ENCODE results near the gene TAS2R39.
A peak's percentile ranks its signal among the peaks of the same experiment; 100 is the strongest.
"Not testable (repeated sequence)": the region's sequence is repeated elsewhere in the genome, so short reads cannot be mapped to it uniquely, and the experiment has no call there.

TAS2R39 gene

DNA sequence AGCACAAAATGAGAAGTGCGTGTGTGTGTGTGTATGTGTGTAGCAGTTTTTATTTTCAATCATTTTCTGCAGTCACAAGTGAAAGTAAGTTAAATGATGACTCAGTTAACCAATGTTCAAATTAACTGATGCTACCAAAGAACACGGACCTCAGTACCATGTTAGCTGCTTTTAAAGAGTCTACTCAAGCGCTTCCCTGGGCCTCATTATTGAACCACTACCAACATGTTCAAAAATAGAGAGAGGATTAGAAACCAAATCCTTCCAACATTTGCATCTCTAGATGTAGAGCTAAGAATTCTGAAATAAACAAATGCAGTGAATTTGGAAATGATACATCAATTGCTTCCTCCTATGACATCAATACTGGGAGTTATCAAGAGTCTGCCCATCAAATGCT lies at the start of gene TAS2R39:
TAS2R39 (plus strand) TSS at position 396 of the 400 bp plus-strand sequence; CDS start at position 396, 0 bp downstream.
- DNase-seq, result no peak

DNA sequence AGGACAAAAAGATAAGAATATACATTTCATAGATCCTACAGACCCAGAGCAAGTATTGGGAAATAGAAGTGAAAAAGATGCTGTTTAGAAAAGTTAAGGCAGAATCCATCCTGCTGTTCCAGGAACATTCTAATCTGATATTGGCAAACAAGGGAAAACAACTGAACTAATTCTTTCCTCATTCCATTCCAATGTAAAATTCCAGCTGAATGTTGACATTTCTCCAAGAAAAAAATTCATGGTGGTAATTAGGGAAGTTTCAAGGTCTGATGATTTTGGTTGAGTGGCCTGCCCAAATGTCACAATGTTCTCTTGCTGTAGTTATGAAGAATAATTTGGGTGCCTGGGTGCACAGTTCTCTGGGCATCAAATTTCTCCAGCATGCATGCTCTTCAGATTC lies 36.1 kb upstream of the TAS2R39 start:
- no peak for DNase-seq

DNA sequence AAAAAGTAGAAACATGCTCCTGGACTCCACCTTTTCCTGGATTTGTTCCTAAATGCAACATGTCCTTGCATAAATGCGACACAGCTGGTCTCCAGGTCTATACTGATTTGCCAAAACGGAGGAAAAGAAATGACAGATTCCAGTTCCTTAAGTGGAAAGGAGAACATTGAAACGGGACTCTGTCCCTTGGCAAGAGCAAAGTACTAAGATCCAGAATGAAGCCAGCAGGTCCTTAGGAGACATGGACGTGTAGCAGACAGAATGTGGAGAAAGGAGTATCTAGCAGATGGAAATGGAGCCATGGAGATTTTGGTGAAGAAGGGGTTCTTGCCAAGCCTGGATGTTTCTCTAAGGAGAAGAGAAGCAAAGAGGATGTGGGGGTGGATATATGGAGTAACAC lies 35.2 kb upstream of the TAS2R39 start:
- no peak for DNase-seq

DNA sequence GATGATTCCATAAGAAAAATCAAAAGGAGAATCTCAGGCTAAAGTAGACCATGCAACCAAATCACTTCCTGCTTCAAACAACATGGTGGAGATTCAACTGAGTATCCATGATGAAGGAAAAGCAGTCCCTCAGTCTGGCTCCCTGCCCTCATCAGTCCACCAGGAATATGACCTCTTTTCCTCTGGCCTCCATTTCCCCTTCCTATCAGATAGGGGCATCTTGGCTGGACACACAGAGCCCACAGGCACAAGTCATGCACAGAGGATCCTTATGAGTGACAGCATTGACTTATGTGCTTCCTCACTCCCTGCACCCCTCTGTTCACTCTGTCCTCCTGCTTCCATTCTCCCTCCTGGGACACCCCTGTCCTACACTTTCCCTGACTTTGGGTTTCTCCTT lies 34.6 kb upstream of the TAS2R39 start:
- no peak for DNase-seq

DNA sequence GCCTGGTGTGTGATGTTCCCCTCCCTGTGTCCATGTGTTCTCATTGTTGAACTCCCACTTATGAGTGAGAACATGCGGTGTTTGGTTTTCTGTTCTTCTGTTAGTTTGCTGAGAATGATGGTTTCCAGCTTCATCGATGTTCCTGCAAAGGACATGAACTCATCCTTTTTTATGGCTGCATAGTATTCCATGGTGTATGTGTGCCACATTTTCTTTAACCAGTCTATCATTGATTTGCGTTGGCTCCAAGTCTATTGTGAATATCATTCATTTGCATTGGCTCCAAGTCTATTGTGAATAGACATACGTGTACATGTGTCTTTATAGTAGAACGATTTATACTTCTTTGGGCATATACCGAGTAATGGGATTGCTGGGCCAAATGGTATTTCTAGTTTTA lies 32.5 kb upstream of the TAS2R39 start:
- DNase-seq, result not testable (repeated sequence)

DNA sequence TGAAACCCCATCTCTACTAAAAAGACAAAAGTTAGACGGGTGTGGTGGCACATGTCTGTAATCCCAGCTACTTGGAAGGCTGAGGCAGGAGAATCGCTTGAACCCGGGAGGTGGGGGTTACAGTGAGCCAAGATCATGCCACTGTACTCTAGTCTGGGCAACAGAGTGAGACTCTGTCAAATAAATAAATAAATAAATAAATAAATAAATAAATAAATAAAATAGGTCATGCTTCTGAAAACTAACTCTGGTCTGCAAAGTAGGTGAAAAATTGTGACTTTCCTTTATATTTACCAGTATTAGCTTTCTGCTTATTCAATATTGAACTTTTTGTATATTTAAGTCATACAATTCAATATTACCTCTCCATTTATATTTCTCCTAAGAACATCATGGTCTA lies 24.6 kb upstream of the TAS2R39 start:
- not testable (repeated sequence) for DNase-seq

DNA sequence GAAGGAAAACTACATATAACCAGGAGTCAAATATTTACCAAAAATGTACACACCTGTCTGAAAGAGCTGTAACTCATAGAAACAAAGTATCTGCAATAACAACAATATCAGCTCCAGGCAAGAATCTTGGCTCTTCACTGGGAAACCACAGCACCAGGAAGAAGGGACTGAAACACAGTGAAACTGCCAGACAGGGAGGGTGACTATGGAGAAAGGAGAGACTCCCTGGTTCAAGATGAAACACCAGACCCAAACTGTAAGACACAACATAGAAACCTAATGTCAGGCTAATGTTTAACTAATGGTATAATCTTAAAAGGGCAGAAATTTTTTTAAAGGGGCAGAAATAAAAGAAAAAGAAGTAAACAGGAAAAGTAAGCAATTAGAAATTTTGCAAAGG lies 11.5 kb upstream of the TAS2R39 start:
- no peak for DNase-seq

DNA sequence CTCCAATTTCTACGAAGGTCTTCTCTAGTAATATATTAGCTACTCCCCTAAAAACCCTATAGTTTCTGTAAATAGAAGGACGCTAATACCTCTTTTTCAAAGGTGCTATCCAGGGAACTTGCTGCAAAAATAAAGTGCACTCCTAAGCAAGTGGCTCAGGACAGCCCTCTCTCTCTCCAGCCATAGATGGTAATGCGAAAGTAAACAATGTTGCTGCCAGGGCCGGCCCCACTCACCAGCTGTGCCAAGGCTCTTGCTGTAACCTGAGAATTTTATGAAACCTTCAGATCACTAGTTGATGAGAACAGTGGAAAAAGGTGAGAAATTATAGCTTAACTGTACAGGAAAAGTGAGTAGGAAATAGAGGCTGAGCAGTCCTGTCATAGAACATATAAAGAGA lies 10.9 kb upstream of the TAS2R39 start:
- DNase-seq, result no peak

DNA sequence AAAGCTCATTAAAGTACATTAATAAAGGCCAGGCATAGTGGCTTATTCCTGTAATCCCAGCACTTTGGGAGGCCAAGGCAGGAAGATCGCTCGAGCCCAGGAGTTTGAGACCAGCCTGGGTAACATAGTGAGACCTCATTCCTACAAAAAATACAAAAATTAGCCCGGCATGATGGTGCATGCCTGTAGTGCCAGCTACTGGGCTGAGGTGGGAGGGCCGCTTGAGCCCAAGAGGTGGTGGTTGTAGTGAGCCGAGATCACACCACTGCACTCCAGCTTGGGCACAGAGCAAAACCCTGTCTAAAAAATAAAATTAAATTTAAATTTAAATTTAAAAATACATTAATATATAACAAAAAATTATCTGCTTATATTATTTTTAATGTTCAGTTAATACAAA lies 7.1 kb upstream of the TAS2R39 start:
- DNase-seq, result no peak

DNA sequence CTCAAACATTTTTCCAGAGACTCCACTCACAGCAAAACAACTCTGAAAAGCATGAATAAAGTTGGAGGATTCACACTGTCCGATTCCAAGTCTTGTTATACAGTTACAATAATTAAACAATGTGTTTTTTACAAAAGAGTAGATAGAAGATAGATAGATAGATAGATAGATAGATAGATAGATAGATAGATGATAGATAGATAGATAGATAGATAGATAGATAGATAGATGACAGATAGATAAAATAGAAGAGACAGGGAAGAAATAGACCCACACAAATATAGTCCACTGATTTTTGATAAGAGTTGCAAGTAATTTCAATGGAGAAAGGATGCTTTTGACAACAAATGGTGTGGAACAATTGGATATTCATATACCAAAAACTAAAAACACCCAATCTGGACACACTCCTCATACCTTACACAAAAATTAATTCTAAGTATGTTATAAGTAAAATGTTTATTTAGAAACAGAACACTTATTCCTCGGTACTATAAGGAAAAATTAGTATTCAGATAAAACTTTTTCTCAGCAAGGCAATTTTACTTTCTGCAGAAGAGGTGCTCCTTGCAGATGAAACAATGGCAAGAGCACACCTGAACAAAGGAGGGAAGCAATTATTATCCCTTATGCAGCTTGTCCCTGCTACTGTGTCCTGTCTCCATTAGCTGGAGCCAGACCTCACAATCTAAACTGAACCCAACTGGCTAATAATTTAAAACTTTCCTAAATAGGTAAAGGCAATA lies 5.7 kb upstream of the TAS2R39 start:
- no peak for DNase-seq

DNA sequence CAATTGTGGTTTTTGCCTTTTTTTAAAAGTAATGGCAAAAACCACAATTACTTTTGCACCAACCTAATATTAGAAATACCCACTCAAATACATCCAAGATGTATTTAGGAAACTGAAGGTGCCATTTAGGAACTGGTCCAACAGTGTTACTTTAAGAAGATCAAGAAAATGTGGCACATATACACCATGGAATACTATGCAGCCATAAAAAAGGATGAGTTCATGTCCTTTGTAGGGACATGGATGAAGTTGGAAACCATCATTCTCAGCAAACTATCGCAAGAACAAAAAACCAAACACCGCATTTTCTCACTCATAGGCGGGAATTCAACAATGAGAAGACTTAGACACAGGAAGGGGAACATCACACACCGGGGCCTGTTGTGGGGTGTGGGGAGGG lies 2.4 kb upstream of the TAS2R39 start:
- DNase-seq, result not testable (repeated sequence)

DNA sequence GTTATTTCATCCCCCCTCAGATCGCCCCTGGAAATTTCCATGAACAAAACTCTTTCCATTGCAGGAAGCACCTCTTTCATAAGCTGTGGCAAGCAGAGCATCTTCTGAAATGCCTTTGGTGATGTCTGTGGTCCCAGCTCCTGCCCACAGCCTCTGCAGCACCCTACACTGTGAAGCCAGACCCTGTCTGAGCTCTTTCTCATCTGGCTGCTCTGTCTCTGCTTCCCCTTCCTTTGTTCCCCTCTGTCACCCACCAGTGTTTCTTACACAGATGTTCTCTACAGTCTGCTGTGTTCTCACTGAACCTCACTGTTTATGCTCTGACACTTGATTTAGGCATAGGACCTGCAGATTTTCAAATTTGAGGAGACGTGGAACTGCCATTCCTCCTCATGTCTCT lies 1.9 kb upstream of the TAS2R39 start:
- DNase-seq, result no peak

DNA sequence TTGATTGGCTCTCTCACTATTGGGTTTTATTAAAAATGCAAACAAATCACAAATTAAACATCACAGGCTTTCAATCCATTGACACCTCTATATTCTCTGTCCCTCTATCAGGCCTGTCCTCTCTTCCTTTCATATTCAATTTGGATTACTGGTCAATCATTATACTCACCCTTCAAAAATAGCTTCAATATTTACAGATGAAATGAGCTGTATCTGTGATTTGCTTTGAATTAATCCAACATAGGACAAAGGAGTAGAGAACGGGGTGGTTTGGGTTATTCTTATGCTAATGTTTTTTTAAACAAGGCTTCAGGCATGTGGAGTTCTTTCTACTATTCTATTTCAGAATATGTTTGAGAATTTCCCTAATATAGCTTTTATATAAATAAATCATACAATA lies 2.3 kb downstream of the TAS2R39 start:
- DNase-seq, result no peak

DNA sequence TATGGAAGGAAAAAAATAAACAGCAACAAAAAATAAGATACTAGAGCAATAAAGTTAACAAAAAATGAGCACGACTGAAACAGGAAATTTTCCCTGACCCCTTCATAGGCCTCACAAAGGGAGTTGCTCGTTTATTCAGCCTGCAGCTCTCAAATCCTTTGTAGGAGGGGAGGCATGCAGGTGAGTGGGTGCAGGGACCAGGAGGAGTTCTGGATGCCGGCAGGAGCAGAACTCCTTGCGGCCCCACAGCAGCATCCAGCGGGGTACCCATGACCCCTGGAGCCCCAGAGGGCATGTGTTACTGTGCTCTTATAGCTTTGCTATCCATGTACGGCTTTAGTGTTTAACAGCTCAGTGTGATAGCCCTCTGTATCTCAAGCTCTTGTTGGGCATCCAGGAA lies 5.8 kb downstream of the TAS2R39 start:
- DNase-seq, result no peak

DNA sequence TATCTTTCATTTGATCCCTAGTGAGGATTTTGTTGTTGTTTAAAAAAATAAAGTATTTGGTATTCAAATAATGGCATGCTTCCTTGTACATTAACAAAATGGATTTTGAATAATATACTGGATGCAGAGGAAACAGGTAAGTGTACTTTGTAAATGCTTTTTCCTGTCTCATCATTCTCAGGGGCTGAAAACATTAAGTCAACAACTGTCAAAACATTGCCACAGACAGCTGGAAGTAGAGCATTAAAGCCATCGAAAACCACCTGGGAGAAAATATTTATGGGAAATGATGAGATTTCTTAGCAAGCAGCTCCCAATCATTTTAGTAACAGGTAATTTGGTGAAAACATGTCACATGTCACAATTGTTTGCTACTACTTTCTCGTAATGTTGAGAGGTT lies 10.7 kb downstream of the TAS2R39 start:
- no peak for DNase-seq

DNA sequence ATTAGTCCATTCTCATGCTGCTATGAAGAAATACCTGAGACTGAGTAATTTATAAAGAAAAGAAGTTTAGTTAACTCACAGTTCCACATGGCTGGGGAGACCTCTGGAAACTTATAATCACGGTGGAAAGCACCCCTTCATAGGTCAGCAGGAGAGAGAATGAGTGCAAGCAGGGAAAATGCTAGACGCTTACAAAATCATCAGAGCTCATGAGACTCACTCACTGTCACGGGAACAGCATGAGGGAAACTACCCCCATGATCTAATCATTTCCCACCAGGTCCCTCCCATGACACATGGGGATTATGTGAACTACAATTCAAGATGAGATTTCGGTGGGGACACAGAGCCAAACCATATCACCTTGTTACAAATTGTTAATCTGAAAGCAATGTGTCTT lies 15.8 kb downstream of the TAS2R39 start:
- no peak for DNase-seq

DNA sequence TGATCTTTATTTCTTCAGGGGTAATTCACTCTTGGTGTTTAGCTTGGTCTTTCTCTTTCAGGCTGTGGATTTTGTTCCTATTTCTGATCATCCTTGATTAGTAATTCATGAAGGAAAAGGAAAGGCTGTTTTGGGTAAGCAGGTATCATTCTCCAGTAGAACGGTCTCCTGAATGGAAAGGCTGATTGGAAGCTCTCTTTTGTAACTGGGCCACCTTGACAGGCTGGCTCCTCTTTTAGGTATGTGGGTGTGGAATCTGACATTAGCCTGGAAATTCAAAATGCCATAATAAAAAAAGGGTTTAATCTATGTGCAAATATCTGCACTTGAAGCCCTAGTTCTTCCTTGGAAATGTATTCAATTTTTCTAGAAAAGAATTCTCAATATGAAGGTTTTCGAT lies 18.9 kb downstream of the TAS2R39 start:
- DNase-seq, result no peak

DNA sequence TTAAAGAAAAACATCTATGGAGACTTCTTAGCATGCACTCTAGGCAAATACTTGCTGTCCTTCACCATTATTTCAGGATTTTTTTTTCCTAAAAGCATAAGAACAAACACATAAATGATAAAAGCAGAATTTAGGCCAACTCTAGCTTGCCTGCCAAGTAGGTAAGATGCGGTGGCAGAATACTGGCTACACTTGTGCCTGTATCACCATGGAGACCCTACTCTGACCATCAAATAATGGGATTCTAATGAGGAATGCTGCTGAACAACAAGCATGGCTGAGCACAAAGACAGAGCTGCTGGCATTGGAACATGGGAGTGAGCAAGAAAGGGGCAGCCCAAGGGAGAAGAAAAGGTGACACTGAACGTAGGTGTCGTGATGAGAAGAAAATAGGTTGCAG lies 20.2 kb downstream of the TAS2R39 start:
- DNase-seq, result no peak

DNA sequence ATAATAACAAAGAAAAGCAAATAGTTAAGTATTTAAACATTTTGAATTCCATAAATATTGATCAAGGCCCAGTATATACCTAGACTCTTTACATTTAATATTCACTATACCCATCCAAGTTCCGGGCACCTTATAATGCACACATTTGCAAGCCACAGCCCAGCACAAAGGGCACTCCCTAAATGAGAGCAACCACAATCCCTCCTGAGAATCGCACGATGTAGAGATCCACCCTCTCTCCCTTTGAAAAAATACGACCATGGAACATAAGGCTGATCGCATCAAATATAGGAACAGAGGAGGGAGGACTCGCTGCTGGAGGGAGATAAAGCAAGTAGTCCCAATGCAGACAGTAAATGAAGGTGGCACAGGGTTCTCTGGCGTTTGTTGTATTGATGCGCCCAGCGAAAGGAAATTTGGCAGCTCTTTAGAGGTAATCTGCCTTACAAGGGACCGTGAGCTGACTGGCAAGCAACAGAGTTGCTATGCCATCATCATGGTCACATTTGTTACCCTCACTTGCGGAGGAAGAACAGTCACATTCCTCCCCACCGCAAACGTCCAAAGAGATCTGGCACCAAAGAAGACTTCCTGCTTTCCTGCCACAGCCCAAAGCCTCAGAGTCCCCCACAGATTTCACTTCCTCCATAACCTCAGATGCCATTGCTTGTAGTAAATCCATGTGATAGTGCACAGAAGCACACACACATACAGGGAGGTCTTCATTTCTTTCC lies 22.5 kb downstream of the TAS2R39 start:
- DNase-seq, result peak; percentile 28

DNA sequence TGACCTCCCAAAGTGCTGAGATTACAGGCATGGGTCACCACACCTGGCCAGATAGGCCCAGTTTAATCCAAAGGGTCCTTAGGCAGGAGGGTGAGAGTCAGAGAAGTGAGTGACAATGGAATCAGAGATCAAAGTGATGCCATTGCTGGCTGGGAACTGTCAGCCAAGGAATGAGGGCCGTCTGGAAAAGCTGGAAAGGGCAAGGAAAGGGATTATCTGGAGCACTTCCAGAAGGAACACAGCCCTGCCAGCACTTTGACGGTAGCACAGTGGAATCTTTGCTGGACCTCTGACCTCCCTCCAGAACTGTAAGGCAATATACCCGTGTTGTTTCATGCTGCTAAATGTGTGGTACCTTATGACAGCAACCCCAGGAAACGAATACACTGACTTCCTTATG lies 27.3 kb downstream of the TAS2R39 start:
- no peak for DNase-seq

DNA sequence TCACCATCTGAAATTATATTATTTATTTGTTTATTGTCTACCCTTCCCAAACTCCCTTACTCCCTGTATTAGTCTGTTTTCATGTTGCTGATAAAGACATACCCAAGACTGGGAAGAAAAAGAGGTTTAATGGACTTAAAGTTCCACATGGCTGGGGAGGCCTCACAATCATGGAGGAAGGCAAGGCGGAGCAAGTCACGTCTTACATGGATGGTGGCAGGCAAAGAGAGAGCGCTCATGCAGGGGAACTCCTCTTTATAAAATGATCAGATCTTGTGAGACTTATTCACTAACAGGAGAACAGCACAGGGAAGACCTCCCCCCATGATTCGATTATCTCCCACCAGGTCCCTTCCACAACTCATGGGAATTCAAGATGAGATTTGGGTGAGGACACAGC lies 30.3 kb downstream of the TAS2R39 start:
- DNase-seq, result not testable (repeated sequence)

DNA sequence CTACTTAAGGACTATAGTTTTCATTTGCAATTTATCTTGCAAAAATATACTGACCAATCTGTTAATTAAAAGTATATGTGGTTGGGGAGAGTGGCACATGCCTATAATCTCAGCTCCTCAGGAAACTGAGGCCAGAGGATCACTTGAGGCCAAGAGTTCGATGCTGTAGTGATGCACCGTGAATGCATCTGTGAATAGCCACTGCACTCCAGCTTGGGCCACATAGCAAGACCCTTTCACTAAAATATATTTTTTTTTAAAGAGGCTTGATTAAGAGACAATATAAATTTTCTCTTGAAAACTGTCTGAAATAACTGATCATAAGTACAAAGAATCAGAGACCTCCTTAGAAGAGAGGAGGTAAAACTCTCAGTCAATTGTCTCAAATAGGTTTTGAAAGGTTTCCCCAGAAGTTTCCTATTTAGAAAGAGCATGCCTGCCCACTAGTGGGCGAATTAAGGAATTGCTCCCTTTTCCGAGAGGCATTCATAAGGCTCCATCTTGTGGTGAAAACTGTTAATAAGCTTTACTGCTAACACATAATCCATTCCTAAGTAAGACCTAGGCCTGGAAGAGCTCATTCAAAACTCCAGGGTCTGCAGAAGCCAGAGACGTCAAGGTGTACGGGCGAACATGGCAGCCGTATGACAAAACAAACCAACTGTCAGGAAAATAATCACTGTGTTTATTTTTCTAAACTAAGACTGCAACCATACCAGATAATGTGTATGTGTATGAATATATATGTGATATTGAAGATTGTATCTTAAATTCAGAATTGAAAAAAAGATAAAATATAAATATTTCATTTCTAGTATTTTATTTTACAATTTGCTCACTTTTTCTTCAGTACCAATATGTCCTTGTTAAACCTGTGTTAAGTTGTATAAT lies 31.8 kb downstream of the TAS2R39 start:
- peak; percentile 85 for DNase-seq

DNA sequence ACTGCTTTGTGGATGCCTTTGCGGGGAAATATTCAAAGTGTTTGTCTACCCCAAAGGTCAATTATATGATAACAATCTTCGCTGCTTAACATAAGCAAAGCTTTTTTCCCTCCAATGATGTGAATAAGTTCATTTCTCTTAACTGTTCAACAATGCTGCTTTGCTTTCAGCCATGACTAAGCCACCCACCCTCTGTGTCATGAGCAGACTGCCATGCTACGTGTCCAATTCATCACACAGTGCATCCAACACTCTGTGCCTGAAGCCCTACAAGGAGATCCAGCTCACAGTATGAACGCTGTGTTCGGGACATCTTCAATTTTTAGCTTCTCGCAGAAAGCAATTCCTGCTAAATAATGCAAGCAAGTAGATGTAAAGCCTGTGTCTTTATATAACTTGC lies 32.9 kb downstream of the TAS2R39 start:
- DNase-seq, result no peak

DNA sequence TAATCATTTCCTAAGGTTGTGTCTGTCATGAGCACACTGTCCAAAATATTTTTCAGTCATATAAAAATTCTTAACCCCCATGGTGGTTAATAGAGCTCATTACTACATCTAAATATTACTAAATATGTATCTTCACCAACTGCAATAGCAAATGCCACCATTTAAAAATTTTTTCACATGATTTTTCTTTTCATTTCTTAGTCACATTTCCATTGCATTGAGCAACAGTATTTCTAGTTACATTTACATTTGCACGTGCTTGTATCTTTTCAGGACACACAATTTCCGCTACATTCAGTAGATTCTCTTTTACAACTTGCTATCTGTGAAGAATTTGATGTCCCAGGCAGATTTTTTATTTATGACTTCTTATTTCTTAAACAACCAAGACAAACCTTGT lies 33.5 kb downstream of the TAS2R39 start:
- no peak for DNase-seq
